ENCODE measurements around the gene SAPCD1.

SAPCD1 gene

DNA sequence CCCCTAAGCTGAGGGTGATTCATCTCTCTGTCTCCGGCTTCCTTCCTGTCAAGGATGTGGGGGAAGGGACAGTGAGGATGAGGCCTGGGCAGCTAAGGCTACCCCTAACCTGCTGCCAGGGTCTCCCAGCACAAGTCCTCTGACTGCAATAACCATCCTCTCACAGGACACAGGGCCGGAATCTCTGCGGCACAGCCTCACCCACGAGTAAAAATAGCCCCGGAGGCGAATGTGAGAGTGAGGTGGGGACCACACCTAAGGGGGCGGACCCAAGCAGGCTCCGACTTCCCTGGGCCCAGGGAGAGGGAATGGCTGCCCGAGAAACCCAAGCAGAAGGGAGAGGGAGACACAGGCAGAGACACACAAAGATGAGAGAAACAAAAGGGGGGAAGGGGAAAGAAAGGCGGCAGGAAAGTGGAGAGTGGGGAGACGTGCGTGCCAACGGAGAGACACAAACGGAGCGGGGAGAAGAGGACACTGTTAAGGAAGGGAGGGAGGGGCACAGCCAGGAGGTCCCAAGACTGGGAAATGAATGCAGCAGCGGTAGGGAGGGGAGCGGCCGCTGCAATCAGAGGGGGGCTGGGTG, 27.5 kb upstream of the SAPCD1 start:
- H3K36me3 ChIP-seq (ENCODE audit: insufficient read depth, low read length): peaks cover 29% of the 10 kb centered on the region
- H3K27me3 ChIP-seq (ENCODE audit: insufficient read depth, low read length): no peaks in the 10 kb centered on the region
- H2AFZ ChIP-seq (ENCODE audit: low read depth, low read length): no peak overlapping the region
- no peaks in the 10 kb centered on the region for H3K9me3 ChIP-seq (ENCODE audit: low read length)
- H3K4me3 ChIP-seq (ENCODE audit: low read length): peak overlapping the region; percentile 85
- peaks cover 54% of the 10 kb centered on the region for H3K4me1 ChIP-seq (ENCODE audit: insufficient read depth, low read length)

DNA sequence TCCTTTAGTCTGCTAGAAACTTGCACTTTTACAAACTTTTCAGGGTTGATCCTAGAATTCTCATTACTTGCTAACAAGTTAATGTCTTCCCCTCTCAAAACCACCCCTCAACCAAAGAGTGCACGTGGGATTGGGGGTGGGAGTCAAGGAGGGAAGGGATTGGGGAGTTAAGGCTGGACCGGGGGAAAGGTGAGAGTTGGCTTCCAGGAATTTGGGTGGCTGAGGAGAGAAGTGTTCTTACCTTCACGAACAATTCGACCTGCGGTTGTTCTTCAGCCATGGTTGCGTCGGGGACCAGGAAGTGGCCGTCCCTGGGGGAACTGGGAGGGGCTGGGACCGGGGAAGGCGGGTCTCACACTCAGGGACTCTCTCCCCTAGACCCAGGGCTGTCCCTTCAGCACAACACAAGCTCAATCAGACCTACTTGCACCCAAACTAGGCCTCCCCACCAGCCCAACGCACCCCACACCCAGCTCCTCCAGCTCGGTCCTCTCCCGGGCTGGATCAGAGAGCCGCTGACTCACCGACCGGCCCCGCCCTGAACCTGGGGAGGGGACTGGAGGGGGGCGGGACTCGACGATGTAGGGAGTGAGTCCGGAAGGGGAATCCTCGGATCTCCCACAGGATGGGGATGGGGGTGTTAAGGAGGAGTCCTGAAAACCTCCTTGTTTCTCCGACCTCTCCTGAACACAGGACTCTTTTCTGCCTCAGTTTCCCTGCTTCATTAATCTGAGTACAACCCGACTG, 26.3 kb upstream of the SAPCD1 start, which contains the start of gene CLIC1:
TSS of gene CLIC1 (minus strand) at position 510 of the 747 bp plus-strand sequence. CDS start at position 280, 230 bp downstream.
- Histone ChIP-seq H3K9me3 (ENCODE audit: low read length) (no peaks in the 10 kb centered on the region), H3K4me1 (ENCODE audit: insufficient read depth, low read length) (peaks cover 51% of the 10 kb centered on the region), H3K36me3 (ENCODE audit: insufficient read depth, low read length) (peaks cover 26% of the 10 kb centered on the region), H3K27me3 (ENCODE audit: insufficient read depth, low read length) (no peaks in the 10 kb centered on the region), H3K4me3 (ENCODE audit: low read length) (peak within 1 kb of the TSS; percentile 85), H2AFZ (ENCODE audit: low read depth, low read length) (peak within 1 kb of the TSS; percentile 5)

GRCh38 chr6:31736768-31737314, 25.6 kb upstream of the SAPCD1 start:
- Histone ChIP-seq H3K4me1 (ENCODE audit: insufficient read depth, low read length) (peaks cover 51% of the 10 kb centered on the region), H3K9me3 (ENCODE audit: low read length) (no peaks in the 10 kb centered on the region), H3K4me3 (ENCODE audit: low read length) (peak overlapping the region; percentile 85), H3K27me3 (ENCODE audit: insufficient read depth, low read length) (no peaks in the 10 kb centered on the region), H3K36me3 (ENCODE audit: insufficient read depth, low read length) (peaks cover 27% of the 10 kb centered on the region), H2AFZ (ENCODE audit: low read depth, low read length) (peak overlapping the region; percentile 5)

DNA sequence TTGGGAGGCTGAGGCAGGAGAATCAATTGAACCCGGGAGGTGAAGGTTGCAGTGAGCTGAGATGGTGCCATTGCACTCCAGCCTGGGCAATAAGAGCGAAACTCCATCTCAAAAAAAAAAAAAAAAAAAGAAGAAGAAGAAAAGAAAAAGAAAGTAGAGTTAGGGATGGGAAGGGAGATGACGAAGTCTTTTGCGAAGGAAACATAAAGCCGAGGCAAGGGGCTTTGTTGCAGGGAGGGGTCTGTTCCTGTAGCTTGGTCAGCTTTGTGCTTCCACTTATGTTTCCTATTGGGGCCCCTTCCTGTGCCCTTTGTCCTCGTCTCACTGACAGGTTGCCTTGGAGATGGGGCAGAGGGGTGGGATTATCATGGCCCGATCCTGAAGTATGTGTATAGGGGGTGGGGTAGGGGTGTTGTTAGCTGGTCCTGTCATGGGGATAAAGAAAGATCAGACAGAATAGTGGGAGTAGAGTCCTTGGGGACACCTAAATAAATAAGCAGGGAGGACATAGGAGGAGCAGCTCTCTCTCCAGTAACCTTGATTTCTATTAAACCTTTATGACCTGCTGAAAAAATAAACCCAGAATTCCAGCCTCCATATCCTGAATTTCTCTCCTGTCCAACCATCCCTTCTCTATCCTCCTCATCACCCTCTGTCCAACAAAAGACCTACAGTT, 25.0 kb upstream of the SAPCD1 start:
- Histone ChIP-seq H3K36me3 (ENCODE audit: insufficient read depth, low read length) (peaks cover 26% of the 10 kb centered on the region), H3K4me3 (ENCODE audit: low read length) (peak overlapping the region; percentile 85), H3K9me3 (ENCODE audit: low read length) (no peaks in the 10 kb centered on the region), H3K27me3 (ENCODE audit: insufficient read depth, low read length) (no peaks in the 10 kb centered on the region), H2AFZ (ENCODE audit: low read depth, low read length) (no peak overlapping the region), H3K4me1 (ENCODE audit: insufficient read depth, low read length) (peaks cover 51% of the 10 kb centered on the region)

GRCh38 chr6:31737991-31738979, 24.2 kb upstream of the SAPCD1 start:
- Histone ChIP-seq H2AFZ (ENCODE audit: low read depth, low read length) (no peak overlapping the region), H3K4me3 (ENCODE audit: low read length) (peak overlapping the region; percentile 32)

GRCh38 chr6:31739639-31740396, 22.6 kb upstream of the SAPCD1 start, which contains the start of gene MSH5:
MSH5 (plus strand) TSS chr6:31740005; CDS start chr6:31740467, 462 bp downstream.
- Histone ChIP-seq H3K9me3 (ENCODE audit: low read length) (no peaks in the 10 kb centered on the region), H2AFZ (ENCODE audit: low read depth, low read length) (peak within 1 kb of the TSS; percentile 27), H3K36me3 (ENCODE audit: insufficient read depth, low read length) (peaks cover 31% of the 10 kb centered on the region), H3K4me3 (ENCODE audit: low read length) (peak within 1 kb of the TSS; percentile 94), H3K27me3 (ENCODE audit: insufficient read depth, low read length) (no peaks in the 10 kb centered on the region), H3K4me1 (ENCODE audit: insufficient read depth, low read length) (peaks cover 42% of the 10 kb centered on the region)

More at GRCh38 chr6:31737991-31738979, 24.2 kb upstream of the SAPCD1 start:
- H3K4me1 ChIP-seq (ENCODE audit: insufficient read depth, low read length): peaks cover 51% of the 10 kb centered on the region
- H3K9me3 ChIP-seq (ENCODE audit: low read length): no peaks in the 10 kb centered on the region
- H3K36me3 ChIP-seq (ENCODE audit: insufficient read depth, low read length): peaks cover 30% of the 10 kb centered on the region
- H3K27me3 ChIP-seq (ENCODE audit: insufficient read depth, low read length): no peaks in the 10 kb centered on the region

DNA sequence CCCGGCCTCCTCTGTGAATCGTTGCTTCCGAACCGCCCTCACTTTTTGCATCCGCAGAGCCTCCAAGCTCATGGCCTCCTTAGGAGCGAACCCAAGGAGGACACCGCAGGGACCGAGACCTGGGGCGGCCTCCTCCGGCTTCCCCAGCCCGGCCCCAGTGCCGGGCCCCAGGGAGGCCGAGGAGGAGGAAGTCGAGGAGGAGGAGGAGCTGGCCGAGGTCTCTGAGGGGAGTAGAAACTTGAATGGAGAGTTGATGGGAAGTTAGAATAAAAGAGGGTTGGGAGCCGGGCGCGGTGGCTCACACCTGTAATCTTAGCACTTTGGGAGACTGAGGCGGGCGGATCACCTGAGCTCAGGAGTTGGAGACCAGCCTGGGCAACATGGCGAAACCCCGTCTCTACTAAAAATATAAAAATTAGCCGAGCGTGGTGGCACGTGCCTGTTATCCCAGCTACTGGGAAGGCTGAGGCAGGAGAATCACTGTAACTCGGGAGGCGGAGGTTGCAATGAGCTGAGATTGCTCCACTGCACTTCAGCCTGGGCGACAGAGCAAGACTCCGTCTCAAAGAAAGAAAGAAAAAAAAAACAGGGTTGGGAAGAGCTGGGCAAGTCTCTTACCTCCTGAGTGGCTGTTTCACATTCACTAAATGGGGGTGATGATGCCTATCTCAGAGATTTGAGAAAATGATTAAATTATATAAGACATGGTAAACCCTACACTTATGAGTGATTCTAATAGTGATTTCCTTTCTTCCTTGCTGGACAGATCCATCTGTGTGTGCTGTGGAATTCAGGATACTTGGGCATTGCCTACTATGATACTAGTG, 21.8 kb upstream of the SAPCD1 start:
- peak overlapping the region; percentile 94 for H3K4me3 ChIP-seq (ENCODE audit: low read length)
- H3K36me3 ChIP-seq (ENCODE audit: insufficient read depth, low read length): peaks cover 36% of the 10 kb centered on the region
- H3K9me3 ChIP-seq (ENCODE audit: low read length): no peaks in the 10 kb centered on the region
- no peak overlapping the region for H2AFZ ChIP-seq (ENCODE audit: low read depth, low read length)
- H3K27me3 ChIP-seq (ENCODE audit: insufficient read depth, low read length): no peaks in the 10 kb centered on the region
- H3K4me1 ChIP-seq (ENCODE audit: insufficient read depth, low read length): peaks cover 37% of the 10 kb centered on the region

DNA sequence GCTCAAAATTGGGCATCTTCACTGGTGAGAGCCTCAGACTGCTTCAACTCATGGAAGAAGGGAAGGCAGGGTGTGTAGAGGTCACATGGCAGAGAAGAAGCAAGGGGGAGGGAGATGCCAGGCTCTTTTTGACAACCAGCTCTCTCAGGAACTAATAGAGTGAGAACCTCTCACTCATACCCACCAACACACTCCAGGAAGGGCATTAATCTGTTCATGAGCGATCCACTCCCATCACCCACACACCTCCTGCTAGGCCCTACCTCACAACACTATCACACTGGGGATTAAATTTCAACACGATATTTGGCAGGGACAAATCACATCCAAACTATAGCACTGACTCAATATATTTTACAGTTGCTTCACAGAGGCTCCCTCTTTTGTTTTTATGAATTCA, 20.6 kb upstream of the SAPCD1 start:
- H2AFZ ChIP-seq (ENCODE audit: low read depth, low read length): no peak overlapping the region
- H3K4me1 ChIP-seq (ENCODE audit: insufficient read depth, low read length): peaks cover 31% of the 10 kb centered on the region
- no peaks in the 10 kb centered on the region for H3K27me3 ChIP-seq (ENCODE audit: insufficient read depth, low read length)
- H3K9me3 ChIP-seq (ENCODE audit: low read length): no peaks in the 10 kb centered on the region
- peaks cover 38% of the 10 kb centered on the region for H3K36me3 ChIP-seq (ENCODE audit: insufficient read depth, low read length)
- no peak overlapping the region for H3K4me3 ChIP-seq (ENCODE audit: low read length)

DNA sequence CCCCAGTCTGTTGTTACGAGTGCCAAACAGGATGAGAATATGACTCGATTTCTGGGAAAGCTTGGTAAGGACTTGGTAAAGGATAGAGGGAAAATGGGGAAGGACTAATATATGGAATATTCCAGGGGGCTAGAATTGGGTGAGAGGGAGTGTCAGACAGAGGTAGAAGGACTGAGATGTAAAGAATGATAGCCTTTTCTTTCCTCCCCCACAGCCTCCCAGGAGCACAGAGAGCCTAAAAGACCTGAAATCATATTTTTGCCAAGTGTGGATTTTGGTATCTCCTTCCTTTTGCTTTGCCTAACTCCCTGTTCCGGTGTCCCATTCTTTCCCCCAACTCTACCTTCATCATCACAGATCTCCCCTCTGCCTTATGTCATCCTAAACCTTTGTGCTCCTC, 19.6 kb upstream of the SAPCD1 start:
- no peak overlapping the region for H3K4me3 ChIP-seq (ENCODE audit: low read length)
- no peaks in the 10 kb centered on the region for H3K27me3 ChIP-seq (ENCODE audit: insufficient read depth, low read length)
- H2AFZ ChIP-seq (ENCODE audit: low read depth, low read length): no peak overlapping the region
- H3K36me3 ChIP-seq (ENCODE audit: insufficient read depth, low read length): peaks cover 48% of the 10 kb centered on the region
- H3K9me3 ChIP-seq (ENCODE audit: low read length): no peaks in the 10 kb centered on the region
- peaks cover 21% of the 10 kb centered on the region for H3K4me1 ChIP-seq (ENCODE audit: insufficient read depth, low read length)

DNA sequence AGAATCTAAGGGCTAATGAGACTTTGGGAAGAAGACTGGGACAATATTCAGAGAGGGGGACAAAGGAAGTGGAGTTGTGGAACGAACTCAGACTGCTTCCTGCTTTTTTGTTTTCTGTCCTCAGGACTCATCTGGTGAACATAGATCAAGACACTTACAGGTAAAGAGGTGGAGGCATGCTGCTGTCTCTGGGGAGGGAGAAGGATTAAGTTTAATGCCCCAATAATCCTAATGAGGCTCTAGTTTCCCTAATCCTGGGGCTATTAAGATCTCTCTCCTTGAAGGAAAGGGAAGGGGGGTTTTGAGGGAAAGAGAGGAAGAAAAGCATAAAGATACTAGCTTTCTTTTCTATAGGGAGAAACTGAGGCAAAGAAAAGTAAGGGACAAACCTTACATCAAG, 18.0 kb upstream of the SAPCD1 start:
- Histone ChIP-seq H3K36me3 (ENCODE audit: insufficient read depth, low read length) (peaks cover 55% of the 10 kb centered on the region), H3K4me1 (ENCODE audit: insufficient read depth, low read length) (peaks cover 6% of the 10 kb centered on the region), H3K4me3 (ENCODE audit: low read length) (no peak overlapping the region), H3K27me3 (ENCODE audit: insufficient read depth, low read length) (no peaks in the 10 kb centered on the region), H2AFZ (ENCODE audit: low read depth, low read length) (no peak overlapping the region), H3K9me3 (ENCODE audit: low read length) (no peaks in the 10 kb centered on the region)

- peaks cover 37% of the 10 kb centered on the region for H3K36me3 ChIP-seq (ENCODE audit: insufficient read depth, low read length)
Measured at GRCh38 chr6:31749301-31750036, 13.0 kb upstream of the SAPCD1 start.

More at GRCh38 chr6:31749301-31750036, 13.0 kb upstream of the SAPCD1 start:
- H2AFZ ChIP-seq (ENCODE audit: low read depth, low read length): no peak overlapping the region
- no peaks in the 10 kb centered on the region for H3K4me1 ChIP-seq (ENCODE audit: insufficient read depth, low read length)
- no peaks in the 10 kb centered on the region for H3K9me3 ChIP-seq (ENCODE audit: low read length)
- H3K27me3 ChIP-seq (ENCODE audit: insufficient read depth, low read length): no peaks in the 10 kb centered on the region
- H3K4me3 ChIP-seq (ENCODE audit: low read length): no peak overlapping the region
